IPS-18c (cell line): ENCODE measurements around the gene ZBTB48.
A peak's percentile ranks its signal among the peaks of the same experiment; 100 is the strongest.
"Not testable (repeated sequence)": the region's sequence is repeated elsewhere in the genome, so short reads cannot be mapped to it uniquely, and the experiment has no call there.

Experiments used
- H3K4me3 ChIP-seq: 2 replicates; pipeline ENCODE4 v1.7.0; 2013; ENCODE audit warnings: low read depth, mild to moderate bottlenecking, low read length, moderate library complexity; ENCODE audit not compliant: insufficient read depth
- H3K9me3 ChIP-seq: one replicate; pipeline ENCODE4 v1.6.1; 2013; ENCODE audit warnings: mild to moderate bottlenecking, low read length, moderate library complexity; ENCODE audit not compliant: control insufficient read depth, insufficient read depth

The ZBTB48 gene

GRCh38 chr1:6579374-6580118 is at the start of gene ZBTB48:
Gene ZBTB48, plus strand, starts transcription at chr1:6579994. Its CDS starts 616 bp downstream, at chr1:6580610.
- no peaks in the 10 kb centered on the region for H3K9me3 ChIP-seq
- H3K4me3 ChIP-seq: peak within 1 kb of the TSS; percentile 87

GRCh38 chr1:6530504-6531160 is 49.2 kb upstream of the ZBTB48 start:
- Histone ChIP-seq H3K4me3 (no peak overlapping the region), H3K9me3 (no peaks in the 10 kb centered on the region)

DNA sequence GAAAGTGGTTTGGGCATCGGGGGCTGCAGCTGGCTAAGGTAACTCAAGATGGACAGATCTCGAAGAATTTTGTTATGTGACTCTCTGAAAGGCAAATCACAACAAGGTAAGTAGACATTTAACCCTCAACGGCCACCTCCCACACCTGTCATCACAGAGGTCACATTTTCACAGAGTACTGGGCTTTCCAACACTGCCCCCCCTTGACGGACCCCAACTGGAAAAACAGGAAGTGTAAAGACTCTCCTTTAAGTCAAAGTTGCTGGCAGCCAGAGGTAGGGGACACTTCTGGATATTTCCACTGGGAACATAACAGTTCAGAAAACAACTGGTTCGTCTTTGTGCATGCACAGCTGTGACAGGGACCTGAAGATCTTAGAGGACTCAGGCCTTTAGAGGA is 47.8 kb upstream of the ZBTB48 start:
- Histone ChIP-seq H3K9me3 (no peaks in the 10 kb centered on the region), H3K4me3 (no peak overlapping the region)

DNA sequence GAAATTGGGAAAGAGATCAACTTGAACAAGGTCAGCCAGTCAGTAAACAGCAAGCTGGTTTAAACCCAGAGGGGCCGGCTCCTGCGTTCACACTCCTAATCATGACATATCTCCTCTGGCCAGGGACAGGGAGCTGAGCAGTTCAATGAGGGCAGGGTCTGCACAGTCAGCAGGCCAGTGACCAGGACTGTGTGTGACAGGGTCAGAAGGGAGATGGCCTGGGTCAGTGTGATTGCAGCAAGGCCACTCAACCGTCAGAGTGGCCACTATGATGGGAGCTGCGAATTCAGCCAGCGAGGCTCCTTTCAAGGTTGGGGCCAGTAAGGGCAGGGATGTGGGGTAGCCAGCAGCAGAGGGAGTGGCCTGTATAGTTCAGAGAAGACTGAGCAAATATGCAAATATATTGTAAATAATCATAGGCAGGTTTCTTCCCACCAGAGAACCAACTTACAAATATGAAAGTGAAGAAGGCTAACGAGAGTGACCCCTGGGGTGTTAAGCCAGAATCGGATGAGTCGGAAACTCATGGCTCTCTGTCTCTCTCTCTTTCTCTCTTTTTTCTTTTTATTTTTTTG is 45.5 kb upstream of the ZBTB48 start:
- H3K9me3 ChIP-seq: no peaks in the 10 kb centered on the region
- H3K4me3 ChIP-seq: no peak overlapping the region

- Histone ChIP-seq H3K9me3 (no peaks in the 10 kb centered on the region), H3K4me3 (no peak overlapping the region)
Observed at GRCh38 chr1:6535214-6535613, 44.6 kb upstream of the ZBTB48 start.

GRCh38 chr1:6536291-6536690 is 43.5 kb upstream of the ZBTB48 start:
- Histone ChIP-seq H3K9me3 (no peaks in the 10 kb centered on the region), H3K4me3 (no peak overlapping the region)

DNA sequence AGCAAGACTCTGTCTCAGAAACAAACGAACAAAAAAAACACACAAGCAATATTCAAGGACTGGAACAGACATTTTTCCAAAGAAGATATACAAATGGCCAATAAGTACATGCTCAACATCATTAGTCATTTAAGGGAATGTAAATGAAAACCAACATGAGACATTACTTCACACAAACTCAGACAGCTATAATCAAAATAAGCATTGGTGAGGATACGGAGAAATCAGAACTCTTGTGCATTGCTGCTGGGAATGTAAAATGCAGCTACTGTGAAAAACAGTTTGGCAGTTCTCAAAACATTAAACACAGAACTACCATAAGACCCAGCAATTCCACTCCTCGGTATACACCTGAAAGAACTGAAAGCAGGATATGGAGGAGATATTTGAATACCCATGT is 40.8 kb upstream of the ZBTB48 start:
- H3K4me3 ChIP-seq: no peak overlapping the region
- H3K9me3 ChIP-seq: no peaks in the 10 kb centered on the region

GRCh38 chr1:6544831-6545230 is 35.0 kb upstream of the ZBTB48 start:
- no peaks in the 10 kb centered on the region for H3K9me3 ChIP-seq
- H3K4me3 ChIP-seq: no peak overlapping the region

- Histone ChIP-seq H3K9me3 (no peaks in the 10 kb centered on the region), H3K4me3 (no peak overlapping the region)
Observed at GRCh38 chr1:6545276-6546112, 34.3 kb upstream of the ZBTB48 start.

GRCh38 chr1:6546326-6546725 is 33.5 kb upstream of the ZBTB48 start:
- Histone ChIP-seq H3K4me3 (no peak overlapping the region), H3K9me3 (no peaks in the 10 kb centered on the region)

GRCh38 chr1:6547301-6547700 is 32.5 kb upstream of the ZBTB48 start:
- Histone ChIP-seq H3K9me3 (no peaks in the 10 kb centered on the region), H3K4me3 (no peak overlapping the region)

GRCh38 chr1:6554031-6554906 is 25.5 kb upstream of the ZBTB48 start, which contains the start of gene NOL9:
Gene NOL9, minus strand, starts transcription at chr1:6554513. Its CDS starts 11 bp downstream, at chr1:6554502.
- Histone ChIP-seq H3K4me3 (peak within 1 kb of the TSS; percentile 95), H3K9me3 (no peaks in the 10 kb centered on the region)

DNA sequence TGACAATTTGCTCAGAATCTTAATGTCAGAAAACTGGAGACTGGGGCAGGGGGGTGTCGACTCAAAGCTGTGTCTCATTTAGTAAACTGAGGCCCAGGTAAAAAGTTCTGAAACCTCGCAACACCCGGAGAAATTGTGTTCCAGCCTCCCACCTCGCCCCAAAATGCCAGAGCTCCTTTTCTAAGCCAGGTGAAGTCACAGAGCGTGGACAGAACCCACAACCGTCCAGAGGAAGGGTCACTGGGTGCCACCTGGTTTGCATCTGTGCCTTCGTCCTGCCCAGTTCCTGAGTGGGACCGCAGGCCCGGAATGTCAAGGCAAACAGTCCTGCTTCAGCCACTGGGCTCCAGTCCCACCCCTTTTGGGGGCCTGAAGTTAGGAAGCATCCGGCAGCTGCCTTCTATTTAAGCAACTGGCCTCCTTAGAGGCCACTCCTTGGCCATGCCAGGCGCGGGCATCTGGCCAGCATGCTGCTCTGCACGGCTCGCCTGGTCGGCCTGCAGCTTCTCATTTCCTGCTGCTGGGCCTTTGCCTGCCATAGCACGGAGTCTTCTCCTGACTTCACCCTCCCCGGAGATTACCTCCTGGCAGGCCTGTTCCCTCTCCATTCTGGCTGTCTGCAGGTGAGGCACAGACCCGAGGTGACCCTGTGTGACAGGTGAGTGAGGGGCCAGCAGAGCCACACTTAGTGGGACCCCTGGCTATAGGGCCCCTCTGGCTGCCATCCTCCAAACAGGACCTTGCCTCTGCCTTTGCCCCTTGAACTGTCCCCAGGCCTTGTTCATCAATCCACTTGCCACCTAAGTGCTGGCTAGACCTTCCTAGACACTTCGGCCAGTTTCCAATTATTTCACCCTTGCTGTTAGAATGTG is 24.7 kb upstream of the ZBTB48 start, which contains the start of gene TAS1R1:
Gene TAS1R1, plus strand, starts transcription at position 401 of the 872 bp plus-strand sequence. Its CDS starts 67 bp downstream, at position 468.
- peak within 1 kb of the TSS; percentile 95 for H3K4me3 ChIP-seq
- H3K9me3 ChIP-seq: no peaks in the 10 kb centered on the region

DNA sequence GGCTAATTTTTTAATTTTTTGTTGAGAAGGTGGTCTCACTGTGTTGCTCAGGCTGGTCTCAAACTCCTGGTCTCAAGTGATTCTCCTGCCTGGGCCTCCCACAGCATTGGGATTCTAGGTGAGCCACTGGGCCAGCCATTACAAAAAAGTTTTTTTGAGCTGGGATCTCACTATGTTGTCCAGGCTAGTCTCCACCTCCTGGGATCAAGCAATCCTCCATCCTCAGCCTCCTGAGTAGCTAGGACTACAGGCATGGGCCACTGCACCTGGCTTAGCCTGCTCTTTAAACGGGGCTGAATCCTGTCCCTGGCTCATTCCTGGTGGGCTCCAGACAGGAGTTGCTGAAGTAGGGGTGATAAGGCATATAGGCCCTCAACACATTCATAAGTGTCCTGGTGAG is 22.2 kb upstream of the ZBTB48 start:
- no peaks in the 10 kb centered on the region for H3K9me3 ChIP-seq
- no peak overlapping the region for H3K4me3 ChIP-seq

- H3K4me3 ChIP-seq, H3K9me3 ChIP-seq: not testable (repeated sequence)
Observed at GRCh38 chr1:6559161-6559560, 20.6 kb upstream of the ZBTB48 start.

DNA sequence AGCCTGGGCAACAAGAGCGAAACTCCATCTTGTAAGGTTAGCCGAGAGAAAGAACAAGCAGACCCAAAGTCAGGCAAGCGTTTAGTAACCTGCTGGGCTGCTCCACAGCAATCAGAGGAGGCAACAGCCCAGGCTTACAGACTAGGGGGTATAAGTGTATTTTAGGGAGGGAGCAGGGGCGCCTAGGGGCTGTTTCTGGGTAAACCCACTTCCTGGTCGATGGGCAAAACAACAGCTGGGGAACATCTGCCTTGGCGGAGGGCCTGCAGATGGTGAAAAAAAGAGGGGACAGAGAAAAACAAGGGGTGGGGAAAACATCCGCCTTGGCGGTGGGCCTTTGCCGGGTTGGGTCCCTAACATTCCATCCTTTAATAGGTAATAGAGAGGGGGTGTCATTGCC is 19.5 kb upstream of the ZBTB48 start:
- no peak overlapping the region for H3K4me3 ChIP-seq
- H3K9me3 ChIP-seq: no peaks in the 10 kb centered on the region
